ENCODE measurements around the gene GPR17.

Gene GPR17

GRCh38 chr2:127652786-127653357, 6.9 kb downstream of the GPR17 start:
- no peak overlapping the region for H3K9ac ChIP-seq (ENCODE audit: low read length)
- no peaks in the 10 kb centered on the region for H3K27me3 ChIP-seq (ENCODE audit: control insufficient read depth, insufficient read depth, low read length)
- H3K27ac ChIP-seq (ENCODE audit: low read depth, low read length), result no peak overlapping the region
- 0 out of 2 replicates have a peak, but pooled peaks cover 2% of the 10 kb centered on the region for H3K4me1 ChIP-seq (ENCODE audit: control insufficient read depth, insufficient read depth, low read length)
- no peaks in the 10 kb centered on the region for H3K36me3 ChIP-seq (ENCODE audit: control insufficient read depth, insufficient read depth, low read length)
- H3K4me3 ChIP-seq (ENCODE audit: low read depth, low read length), result no peak overlapping the region
- no peaks in the 10 kb centered on the region for H3K9me3 ChIP-seq (ENCODE audit: control insufficient read depth, insufficient read depth, low read depth, low read length)

GRCh38 chr2:127653421-127654083, 7.6 kb downstream of the GPR17 start:
- H3K9me3 ChIP-seq (ENCODE audit: control insufficient read depth, insufficient read depth, low read depth, low read length), result no peaks in the 10 kb centered on the region
- no peaks in the 10 kb centered on the region for H3K27me3 ChIP-seq (ENCODE audit: control insufficient read depth, insufficient read depth, low read length)
- no peak overlapping the region for H3K9ac ChIP-seq (ENCODE audit: low read length)
- H3K27ac ChIP-seq (ENCODE audit: low read depth, low read length), result no peak overlapping the region
- H3K4me3 ChIP-seq (ENCODE audit: low read depth, low read length), result no peak overlapping the region
- no peaks in the 10 kb centered on the region for H3K36me3 ChIP-seq (ENCODE audit: control insufficient read depth, insufficient read depth, low read length)
- H3K4me1 ChIP-seq (ENCODE audit: control insufficient read depth, insufficient read depth, low read length), result no peaks in the 10 kb centered on the region

GRCh38 chr2:127654084-127654837, 8.3 kb downstream of the GPR17 start:
- no peak overlapping the region for H3K4me3 ChIP-seq (ENCODE audit: low read depth, low read length)
- no peak overlapping the region for H3K27ac ChIP-seq (ENCODE audit: low read depth, low read length)
- no peaks in the 10 kb centered on the region for H3K36me3 ChIP-seq (ENCODE audit: control insufficient read depth, insufficient read depth, low read length)
- no peaks in the 10 kb centered on the region for H3K27me3 ChIP-seq (ENCODE audit: control insufficient read depth, insufficient read depth, low read length)
- no peaks in the 10 kb centered on the region for H3K4me1 ChIP-seq (ENCODE audit: control insufficient read depth, insufficient read depth, low read length)
- H3K9me3 ChIP-seq (ENCODE audit: control insufficient read depth, insufficient read depth, low read depth, low read length), result no peaks in the 10 kb centered on the region
- no peak overlapping the region for H3K9ac ChIP-seq (ENCODE audit: low read length)

DNA sequence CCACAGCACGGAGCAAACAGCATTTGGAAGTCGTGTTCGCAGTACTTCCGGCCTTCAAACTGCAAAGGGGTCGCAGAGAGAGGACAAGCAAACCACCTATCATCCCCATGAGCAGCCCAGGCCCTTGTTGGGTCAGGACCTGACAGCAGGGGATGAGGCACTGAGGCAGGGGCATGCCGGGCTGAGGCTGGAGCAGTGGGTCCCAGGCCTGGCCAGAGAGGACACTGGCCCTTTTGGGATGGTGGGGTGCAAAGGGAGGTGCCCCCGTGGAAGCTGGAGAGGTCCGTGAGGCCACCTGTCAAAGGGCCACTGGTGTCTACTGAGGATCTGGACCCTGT, 8.9 kb downstream of the GPR17 start:
- H3K27me3 ChIP-seq (ENCODE audit: control insufficient read depth, insufficient read depth, low read length), result no peaks in the 10 kb centered on the region
- H3K36me3 ChIP-seq (ENCODE audit: control insufficient read depth, insufficient read depth, low read length), result no peaks in the 10 kb centered on the region
- no peaks in the 10 kb centered on the region for H3K4me1 ChIP-seq (ENCODE audit: control insufficient read depth, insufficient read depth, low read length)
- H3K9me3 ChIP-seq (ENCODE audit: control insufficient read depth, insufficient read depth, low read depth, low read length), result 0 out of 2 replicates have a peak, but pooled peaks cover under 1% of the 10 kb centered on the region
- no peak overlapping the region for H3K4me3 ChIP-seq (ENCODE audit: low read depth, low read length)
- H3K27ac ChIP-seq (ENCODE audit: low read depth, low read length), result no peak overlapping the region
- H3K9ac ChIP-seq (ENCODE audit: low read length), result no peak overlapping the region

DNA sequence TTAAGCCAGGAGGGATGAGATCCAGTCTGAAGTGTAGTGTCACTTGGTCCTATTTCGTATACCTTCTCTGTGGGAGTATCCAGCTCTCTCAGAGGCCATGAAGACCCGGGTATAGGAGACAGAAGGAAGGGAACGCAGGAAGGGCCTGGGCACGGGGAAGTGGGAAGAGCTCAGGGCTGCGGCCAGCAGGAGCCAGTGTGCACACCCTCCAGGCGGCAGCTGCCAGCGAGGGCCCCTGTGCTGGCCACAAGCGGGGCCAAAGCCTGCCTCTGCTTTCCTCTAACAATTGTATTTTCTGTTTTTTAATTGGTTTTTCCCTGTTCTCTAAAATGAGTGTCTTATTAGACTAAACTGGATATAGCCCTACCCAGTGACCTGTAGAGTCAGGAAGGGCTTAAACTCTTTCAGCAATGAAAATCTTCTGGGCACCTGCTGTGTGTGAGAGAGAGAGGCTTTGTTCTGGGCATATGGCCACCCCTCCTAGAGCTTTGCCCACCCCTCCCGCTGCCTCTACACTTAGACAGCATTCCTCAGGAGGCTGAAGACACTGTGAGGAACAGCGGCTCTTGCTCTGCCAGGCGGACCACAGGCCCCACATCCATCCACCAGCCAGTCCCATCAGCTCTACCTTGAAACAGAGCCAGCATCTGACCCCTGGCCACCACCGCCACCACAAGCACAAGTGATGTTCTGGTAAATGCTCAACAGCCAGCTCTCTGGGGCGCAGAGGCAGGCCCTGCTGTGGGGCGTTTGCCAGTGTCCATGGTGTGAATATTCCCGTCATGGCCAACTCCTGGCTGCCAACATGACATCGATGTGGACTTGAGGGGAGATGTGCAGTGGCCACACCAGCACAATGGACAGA, 9.5 kb downstream of the GPR17 start:
- H3K9me3 ChIP-seq (ENCODE audit: control insufficient read depth, insufficient read depth, low read depth, low read length), result 0 out of 2 replicates have a peak, but pooled peaks cover 2% of the 10 kb centered on the region
- no peaks in the 10 kb centered on the region for H3K27me3 ChIP-seq (ENCODE audit: control insufficient read depth, insufficient read depth, low read length)
- no peak overlapping the region for H3K4me3 ChIP-seq (ENCODE audit: low read depth, low read length)
- no peaks in the 10 kb centered on the region for H3K36me3 ChIP-seq (ENCODE audit: control insufficient read depth, insufficient read depth, low read length)
- H3K9ac ChIP-seq (ENCODE audit: low read length), result no peak overlapping the region
- H3K27ac ChIP-seq (ENCODE audit: low read depth, low read length), result no peak overlapping the region
- H3K4me1 ChIP-seq (ENCODE audit: control insufficient read depth, insufficient read depth, low read length), result no peaks in the 10 kb centered on the region

DNA sequence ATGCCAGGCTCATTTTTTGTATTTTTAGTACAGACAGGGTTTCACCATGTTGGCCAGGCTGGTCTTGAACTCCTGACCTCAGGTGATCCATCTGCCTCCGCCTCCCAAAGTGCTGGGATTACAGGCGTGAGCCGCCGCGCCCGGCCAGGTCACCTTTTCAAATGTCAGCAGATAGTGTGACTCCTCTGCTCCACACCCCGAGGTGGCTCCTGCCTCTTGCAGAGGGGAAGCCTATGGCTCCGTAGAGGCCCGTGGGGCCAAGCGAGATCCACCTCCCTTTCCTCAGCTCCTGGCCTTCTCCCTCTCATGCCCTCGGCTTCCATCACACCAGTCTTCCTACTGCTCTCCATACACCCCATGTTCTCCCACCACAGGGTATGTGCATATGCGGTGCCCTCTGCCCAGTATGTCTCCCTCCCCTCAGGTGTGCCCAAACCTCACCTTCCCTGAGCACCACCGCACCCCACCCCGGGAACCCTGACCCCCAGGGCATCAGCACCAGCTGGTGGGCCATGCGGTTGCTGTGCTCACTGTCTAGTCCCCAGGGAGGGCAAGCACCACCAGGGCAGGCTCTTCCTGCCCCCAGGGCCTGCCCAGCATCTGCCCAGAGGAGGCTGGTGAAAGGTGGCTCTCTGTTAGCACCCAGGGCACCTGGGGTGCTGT, 10.7 kb downstream of the GPR17 start:
- Histone ChIP-seq H3K36me3 (ENCODE audit: control insufficient read depth, insufficient read depth, low read length) (no peaks in the 10 kb centered on the region), H3K27me3 (ENCODE audit: control insufficient read depth, insufficient read depth, low read length) (no peaks in the 10 kb centered on the region), H3K9me3 (ENCODE audit: control insufficient read depth, insufficient read depth, low read depth, low read length) (0 out of 2 replicates have a peak, but pooled peaks cover 2% of the 10 kb centered on the region), H3K4me1 (ENCODE audit: control insufficient read depth, insufficient read depth, low read length) (no peaks in the 10 kb centered on the region), H3K9ac (ENCODE audit: low read length) (no peak overlapping the region), H3K4me3 (ENCODE audit: low read depth, low read length) (no peak overlapping the region), H3K27ac (ENCODE audit: low read depth, low read length) (no peak overlapping the region)

GRCh38 chr2:127657232-127657595, 11.3 kb downstream of the GPR17 start:
- no peak overlapping the region for H3K27ac ChIP-seq (ENCODE audit: low read depth, low read length)
- H3K27me3 ChIP-seq (ENCODE audit: control insufficient read depth, insufficient read depth, low read length), result no peaks in the 10 kb centered on the region
- H3K9ac ChIP-seq (ENCODE audit: low read length), result no peak overlapping the region
- H3K9me3 ChIP-seq (ENCODE audit: control insufficient read depth, insufficient read depth, low read depth, low read length), result 0 out of 2 replicates have a peak, but pooled peaks cover 2% of the 10 kb centered on the region
- no peaks in the 10 kb centered on the region for H3K36me3 ChIP-seq (ENCODE audit: control insufficient read depth, insufficient read depth, low read length)
- no peak overlapping the region for H3K4me3 ChIP-seq (ENCODE audit: low read depth, low read length)
- H3K4me1 ChIP-seq (ENCODE audit: control insufficient read depth, insufficient read depth, low read length), result peaks cover 2% of the 10 kb centered on the region; the same call in 1 of the 2 replicates

GRCh38 chr2:127658146-127658545, 12.2 kb downstream of the GPR17 start:
- no peak overlapping the region for H3K9ac ChIP-seq (ENCODE audit: low read length)
- H3K4me3 ChIP-seq (ENCODE audit: low read depth, low read length), result no peak overlapping the region
- no peaks in the 10 kb centered on the region for H3K36me3 ChIP-seq (ENCODE audit: control insufficient read depth, insufficient read depth, low read length)
- peaks cover 7% of the 10 kb centered on the region for H3K4me1 ChIP-seq (ENCODE audit: control insufficient read depth, insufficient read depth, low read length)
- H3K9me3 ChIP-seq (ENCODE audit: control insufficient read depth, insufficient read depth, low read depth, low read length), result 0 out of 2 replicates have a peak, but pooled peaks cover 2% of the 10 kb centered on the region
- peaks cover 5% of the 10 kb centered on the region for H3K27me3 ChIP-seq (ENCODE audit: control insufficient read depth, insufficient read depth, low read length)
- H3K27ac ChIP-seq (ENCODE audit: low read depth, low read length), result no peak overlapping the region

- 0 out of 2 replicates have a peak, but pooled peaks cover 2% of the 10 kb centered on the region for H3K9me3 ChIP-seq (ENCODE audit: control insufficient read depth, insufficient read depth, low read depth, low read length)
- no peak overlapping the region for H3K9ac ChIP-seq (ENCODE audit: low read length)
- H3K27ac ChIP-seq (ENCODE audit: low read depth, low read length), result no peak overlapping the region
- H3K4me3 ChIP-seq (ENCODE audit: low read depth, low read length), result no peak overlapping the region
- peaks cover 11% of the 10 kb centered on the region for H3K27me3 ChIP-seq (ENCODE audit: control insufficient read depth, insufficient read depth, low read length)
- peaks cover 12% of the 10 kb centered on the region for H3K4me1 ChIP-seq (ENCODE audit: control insufficient read depth, insufficient read depth, low read length)
- H3K36me3 ChIP-seq (ENCODE audit: control insufficient read depth, insufficient read depth, low read length), result no peaks in the 10 kb centered on the region
Measured at GRCh38 chr2:127658641-127659407, 12.9 kb downstream of the GPR17 start.

All from HUES6 (cell line).